ENCODE results near the gene FZR1. TPM values are rescaled to one million over a fixed set of nuclear protein-coding genes. Genes with fewer than 3 reads are reported as not detected.

Gene FZR1
- total RNA-seq, 2 donors from 2014 or later, result 16.6 to 20.1 TPM

DNA sequence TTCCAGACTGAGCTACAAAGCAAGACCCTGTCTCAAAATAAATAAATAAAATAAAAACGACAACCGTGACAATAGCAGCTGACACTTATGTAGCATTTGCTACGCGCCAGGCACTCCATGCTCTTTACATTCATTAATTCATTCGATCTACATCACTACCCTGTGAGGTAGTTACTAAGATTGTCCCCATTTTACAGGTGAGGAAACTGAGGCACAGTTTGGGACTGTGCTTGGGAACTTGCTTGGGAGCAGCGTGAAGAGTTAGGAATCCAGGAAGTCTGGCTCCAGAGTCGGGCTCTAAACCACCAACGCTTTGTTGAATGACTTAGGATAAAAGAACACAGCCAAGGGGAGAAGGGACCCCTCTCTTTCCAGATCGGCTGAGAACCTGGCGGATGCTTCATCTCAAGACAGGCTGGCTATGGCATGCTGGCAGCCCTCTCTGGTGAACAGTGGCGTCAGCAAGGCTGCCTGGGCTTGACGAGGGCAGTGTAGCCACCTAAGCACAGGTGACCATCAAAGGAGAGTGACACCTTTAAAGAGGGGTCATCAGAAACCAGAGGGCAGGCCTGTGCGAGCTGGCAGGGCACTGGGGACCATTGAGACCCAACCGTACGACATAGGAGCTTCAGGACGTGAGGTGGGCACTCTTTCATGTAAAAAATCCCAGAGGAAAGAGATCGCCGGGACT is 6.2 kb upstream of the FZR1 start:
- Histone ChIP-seq H3K27ac (peak overlapping the region in 3 of 4 donors; percentile 96 to 99 (median 98)), H3K27me3 (no peaks in the 10 kb centered on the region), H3K4me1 (peaks cover 18% of the 10 kb centered on the region), H3K9me3 (no peaks in the 10 kb centered on the region), H3K36me3 (replicated peaks in 1 of 2; ENCODE audit: insufficient read depth in 1 of 2, low read depth in 2 of 2) (peaks cover 0 to 3% of the 10 kb centered on the region in 2 donors), H3K4me3 (peak overlapping the region; percentile 89 to 98)
- DNase-seq, result no peak
- intact Hi-C loops (cut with DNase I), result no loop called here
- no peak for ATAC-seq
- TF ChIP-seq POLR2A (IDR thresholded peaks at IDR 0.05), result no peak
- TF ChIP-seq, protein P1, sequence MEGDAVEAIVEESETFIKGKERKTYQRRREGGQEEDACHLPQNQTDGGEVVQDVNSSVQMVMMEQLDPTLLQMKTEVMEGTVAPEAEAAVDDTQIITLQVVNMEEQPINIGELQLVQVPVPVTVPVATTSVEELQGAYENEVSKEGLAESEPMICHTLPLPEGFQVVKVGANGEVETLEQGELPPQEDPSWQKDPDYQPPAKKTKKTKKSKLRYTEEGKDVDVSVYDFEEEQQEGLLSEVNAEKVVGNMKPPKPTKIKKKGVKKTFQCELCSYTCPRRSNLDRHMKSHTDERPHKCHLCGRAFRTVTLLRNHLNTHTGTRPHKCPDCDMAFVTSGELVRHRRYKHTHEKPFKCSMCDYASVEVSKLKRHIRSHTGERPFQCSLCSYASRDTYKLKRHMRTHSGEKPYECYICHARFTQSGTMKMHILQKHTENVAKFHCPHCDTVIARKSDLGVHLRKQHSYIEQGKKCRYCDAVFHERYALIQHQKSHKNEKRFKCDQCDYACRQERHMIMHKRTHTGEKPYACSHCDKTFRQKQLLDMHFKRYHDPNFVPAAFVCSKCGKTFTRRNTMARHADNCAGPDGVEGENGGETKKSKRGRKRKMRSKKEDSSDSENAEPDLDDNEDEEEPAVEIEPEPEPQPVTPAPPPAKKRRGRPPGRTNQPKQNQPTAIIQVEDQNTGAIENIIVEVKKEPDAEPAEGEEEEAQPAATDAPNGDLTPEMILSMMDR (IDR thresholded peaks at IDR 0.05), result no peak
- 13 to 31% methylated on average over 10 to 18 of the region's 18 CpGs for WGBS, 2 donors

DNA sequence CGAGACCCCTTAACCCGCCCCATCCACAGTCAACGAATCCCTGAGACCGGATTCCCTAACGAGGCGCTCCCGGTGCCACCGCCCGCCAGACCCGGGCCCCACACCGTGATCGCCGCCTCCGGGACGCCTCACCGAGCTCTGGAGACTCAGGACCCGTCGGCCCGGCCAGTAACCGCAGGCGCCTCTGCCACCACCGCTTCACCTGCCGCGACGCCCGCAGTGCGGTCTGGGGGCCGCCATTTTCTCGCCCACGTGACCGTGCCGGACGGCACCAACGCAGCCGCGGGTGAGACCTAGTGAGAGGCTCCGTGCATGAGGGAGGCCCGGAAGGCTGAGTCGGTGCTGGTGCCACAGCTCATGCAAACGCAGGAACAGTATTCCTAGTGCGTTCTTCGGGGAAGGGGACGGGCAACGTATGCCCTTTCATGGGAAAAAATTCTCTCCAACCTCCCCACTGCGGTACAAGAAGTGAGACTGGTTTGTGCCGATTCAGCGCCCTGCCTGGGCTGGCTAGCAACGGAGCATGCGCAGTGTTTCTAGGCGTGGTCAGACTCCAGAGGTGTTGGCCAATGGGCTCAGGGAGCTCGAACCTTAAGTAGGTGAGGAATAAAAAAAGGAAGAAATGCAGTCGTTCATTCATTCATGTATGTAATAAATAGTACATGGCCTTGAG is 5.5 kb upstream of the FZR1 start, which contains the start of gene DOHH:
TSS of gene DOHH (minus strand) at position 246 of the 673 bp plus-strand sequence. CDS start 3,860 bp downstream, outside the sequence.
- peak; percentile 95 to 97 (median 96) for DNase-seq
- TF ChIP-seq POLR2A (IDR thresholded peaks at IDR 0.05), result peak in 2 of 3 donors; percentile 70 to 82
- TF ChIP-seq, protein P1 (IDR thresholded peaks at IDR 0.05), result no peak
- intact Hi-C loops (cut with DNase I), result no loop called here
- Histone ChIP-seq H3K27ac (peak within 1 kb of the TSS; percentile 88 to 99 (median 97)), H3K4me3 (peak within 1 kb of the TSS; percentile 89 to 98), H3K27me3 (no peaks in the 10 kb centered on the region), H3K36me3 (replicated peaks in 1 of 2; ENCODE audit: insufficient read depth in 1 of 2, low read depth in 2 of 2) (no peaks in the 10 kb centered on the region), H3K9me3 (no peaks in the 10 kb centered on the region), H3K4me1 (peaks cover 25% of the 10 kb centered on the region)
- WGBS, 2 donors, result 0% methylated on average over 8 to 52 of the region's 52 CpGs
- peak; percentile 96 for ATAC-seq

DNA sequence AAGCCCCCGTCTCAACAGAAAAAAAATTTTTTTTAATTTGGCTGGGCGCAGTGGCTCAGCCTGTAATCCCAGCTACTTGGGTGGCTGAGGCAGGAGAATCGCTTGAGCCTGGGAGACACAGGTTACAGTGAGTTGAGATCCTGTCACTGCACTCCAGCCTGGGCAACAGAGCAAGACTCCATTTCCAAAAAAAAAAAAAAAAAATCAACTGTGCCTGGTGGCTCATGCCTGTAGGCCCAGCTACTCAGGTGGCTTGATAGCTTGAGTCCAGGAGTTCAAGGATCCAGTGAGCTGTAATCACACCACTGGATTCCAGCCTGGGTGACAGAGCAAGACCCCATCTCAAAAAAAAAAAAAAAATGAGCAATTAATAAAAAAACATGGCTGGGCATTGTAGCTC is 4.3 kb upstream of the FZR1 start:
- no peaks in the 10 kb centered on the region for H3K27me3 ChIP-seq
- H3K4me3 ChIP-seq, result no peak overlapping the region
- WGBS, 2 donors, result 75 to 85% methylated on average over 2 to 3 of the region's 3 CpGs
- H3K9me3 ChIP-seq, result no peaks in the 10 kb centered on the region
- no peak for DNase-seq
- intact Hi-C loops (cut with DNase I), result no loop called here
- no peak overlapping the region for H3K27ac ChIP-seq
- ATAC-seq, result no peak
- H3K4me1 ChIP-seq, result peaks cover 25% of the 10 kb centered on the region
- no peaks in the 10 kb centered on the region for H3K36me3 ChIP-seq (replicated peaks in 1 of 2; ENCODE audit: insufficient read depth in 1 of 2, low read depth in 2 of 2)
- TF ChIP-seq, protein P1 (IDR thresholded peaks at IDR 0.05), result no peak
- no peak for TF ChIP-seq POLR2A (IDR thresholded peaks at IDR 0.05)

DNA sequence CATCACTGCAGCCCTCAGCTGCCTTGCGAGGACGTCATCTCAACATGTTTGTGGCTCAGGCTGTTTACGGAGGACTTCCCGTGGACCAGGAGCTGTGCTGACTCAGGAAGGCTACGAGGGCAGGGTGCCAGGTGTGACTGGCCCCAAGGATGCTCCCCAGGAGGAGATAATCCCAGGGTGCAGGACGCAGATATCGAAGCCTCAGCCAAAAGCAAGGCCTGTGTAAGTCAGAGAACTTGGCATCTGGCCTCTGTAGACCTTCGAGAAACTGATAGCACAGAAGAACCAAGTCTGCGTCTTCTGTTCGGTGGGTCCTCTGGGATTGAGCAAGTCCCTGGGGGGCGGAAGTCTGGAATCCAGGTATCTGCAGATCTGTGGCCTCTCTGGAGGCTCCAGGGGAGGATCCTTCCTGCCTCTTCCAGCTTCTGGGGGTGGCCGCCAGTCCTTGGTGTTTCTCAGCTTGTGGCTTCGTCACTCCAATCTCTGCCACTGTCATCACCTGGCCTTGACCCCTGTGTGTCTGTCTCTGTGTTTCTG is 3.0 kb upstream of the FZR1 start:
- intact Hi-C loops (cut with DNase I), result no loop called here
- no peak overlapping the region for H3K4me3 ChIP-seq
- DNase-seq (no peak), ATAC-seq (no peak)
- TF ChIP-seq, protein P1 (IDR thresholded peaks at IDR 0.05), result no peak
- TF ChIP-seq POLR2A (IDR thresholded peaks at IDR 0.05), result no peak
- no peaks in the 10 kb centered on the region for H3K9me3 ChIP-seq
- H3K36me3 ChIP-seq (replicated peaks in 1 of 2; ENCODE audit: insufficient read depth in 1 of 2, low read depth in 2 of 2), result no peaks in the 10 kb centered on the region
- peaks cover 33% of the 10 kb centered on the region for H3K4me1 ChIP-seq
- WGBS, 2 donors, result 72 to 74% methylated on average over 8 to 13 of the region's 13 CpGs
- H3K27me3 ChIP-seq, result no peaks in the 10 kb centered on the region
- no peak overlapping the region for H3K27ac ChIP-seq
